Spleen (tissue), 7 donors: ENCODE measurements around the gene HINFP.

Experiments
- CTCF ChIP-seq, 11 experiments: fragments of 200-600 bp in 7 of 11; fragments of 450-650 bp in 4 of 11; sonication (generic) in 4 of 11; IDR thresholded peaks in 8 of 11; conservative IDR thresholded peaks in 3 of 11; 1 replicate in 7 of 11; 2 replicates in 4 of 11; pipeline versions ENCODE4 v1.4.0 to v1.8.0; 2016 to 2021; ENCODE audit warnings: antibody characterized with exemption in 11 of 11, inconsistent platforms in 4 of 11, mild to moderate bottlenecking in 1 of 11
- POLR2A ChIP-seq, 3 donors: fragments of 450-650 bp; IDR thresholded peaks; one replicate each; pipeline ENCODE4 v1.5.1; 2017; ENCODE audit warnings: antibody characterized with exemption in 3 of 3, mild to moderate bottlenecking in 1 of 3
- POLR2AphosphoS5 ChIP-seq, 3 donors: sonication (generic); formaldehyde crosslinking; IDR thresholded peaks; one replicate each; pipeline ENCODE4 v1.5.1; 2017; ENCODE audit warnings: antibody characterized with exemption in 3 of 3
- donor health status: DM: no; HTN: no; CAD: no; lungs with moderate emphysema.
- donor health status: DM: no; HTN: no; CAD: no.
- donor health status: DM: no; HTN: no; CAD: no.

- TF ChIP-seq CTCF (IDR thresholded peaks at IDR 0.05 in 8 of 11, conservative IDR thresholded peaks at IDR 0.05 in 3 of 11) (no peak), POLR2A (IDR thresholded peaks at IDR 0.05) (no peak), POLR2AphosphoS5 (IDR thresholded peaks at IDR 0.05) (no peak)
These were observed 13.7 kb upstream of the HINFP start for GRCh38 chr11:119107538-119108145.
